Muscle of leg (tissue), 11 donors: ENCODE data around the gene CCND2. TPM values are rescaled to one million over a fixed set of nuclear protein-coding genes. Genes with fewer than 3 reads are reported as not detected.

Experiments
- DNase-seq: peaks from one replicate; pipeline ENCODE4 v3.0.0; 2013
- H3K27ac ChIP-seq: one replicate; pipeline ENCODE4 v1.5.1; 2013; ENCODE audit warnings: mild to moderate bottlenecking, low read length, control low read depth
- H3K27me3 ChIP-seq: one replicate; pipeline ENCODE4 v1.6.1; 2013; ENCODE audit warnings: low read length; ENCODE audit not compliant: control insufficient read depth, insufficient read depth
- H3K36me3 ChIP-seq: one replicate; pipeline ENCODE4 v1.6.1; 2013; ENCODE audit warnings: low read length; ENCODE audit not compliant: control insufficient read depth, insufficient read depth
- H3K4me1 ChIP-seq: one replicate; pipeline ENCODE4 v1.6.1; 2013; ENCODE audit warnings: low read length; ENCODE audit not compliant: control insufficient read depth, insufficient read depth
- H3K4me3 ChIP-seq: one replicate; pipeline ENCODE4 v1.5.1; 2013; ENCODE audit warnings: low read length, control low read depth
- H3K9me3 ChIP-seq: replicated peaks from 2 replicates; pipeline ENCODE4 v1.6.1; 2013; ENCODE audit warnings: low read depth, low read length; ENCODE audit not compliant: control insufficient read depth
- WGBS: methylation state at CpG from one replicate; pipeline ENCODE4 v1.1.5; 2013; ENCODE audit warnings: missing lambda C conversion rate; ENCODE audit not compliant: insufficient coverage; 5-methylcytosine and 5-hydroxymethylcytosine counted together
- polyA plus RNA-seq, 8 donors: library from polyadenylated mRNA; unstranded; fragments of 120-200 nt; gene quantifications; one replicate each; pipeline versions ENCODE4 v1.2.1 to v1.2.3, GENCODE V29; 2013; ENCODE audit warnings: inconsistent platforms in 1 of 8, low replicate concordance in 1 of 8; ENCODE audit not compliant: insufficient read length in 8 of 8, insufficient read depth in 1 of 8
- total RNA-seq: library from RNA; stranded (reverse); fragments of 120-200 nt; gene quantifications from one replicate; pipeline ENCODE4 v1.2.4, GENCODE V29; 2013

Gene CCND2
- total and polyA plus RNA-seq, 9 donors, result 74.7 to 152 (median 105) TPM

- WGBS, result 89% methylated on average over 3 of the region's 8 CpGs
- Histone ChIP-seq H3K4me3 (no peak overlapping the region), H3K27ac (no peak overlapping the region), H3K27me3 (no peaks in the 10 kb centered on the region), H3K9me3 (no peaks in the 10 kb centered on the region), H3K36me3 (peaks cover 64% of the 10 kb centered on the region), H3K4me1 (peaks cover 15% of the 10 kb centered on the region)
- no peak for DNase-seq
These were observed 29.3 kb downstream of the CCND2 start for GRCh38 chr12:4302881-4303280.

DNA sequence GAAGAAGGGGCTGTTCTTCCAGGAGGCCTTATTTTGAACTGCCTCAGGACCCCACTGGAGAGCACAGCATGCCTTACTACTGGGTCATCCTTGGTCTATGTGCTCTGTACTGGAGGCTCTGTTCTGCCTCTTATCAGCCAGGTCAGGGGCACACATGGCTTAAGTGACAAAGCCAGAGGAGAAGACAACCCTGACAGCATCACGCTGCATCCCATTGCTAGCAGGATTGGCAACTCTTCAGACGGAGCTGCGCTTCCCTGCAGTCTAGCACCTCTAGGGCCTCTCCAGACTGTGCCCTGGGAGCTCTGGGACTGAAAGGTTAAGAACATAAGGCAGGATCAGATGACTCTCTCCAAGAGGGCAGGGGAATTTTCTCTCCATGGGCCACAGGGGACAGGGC is 30.2 kb downstream of the CCND2 start:
- Histone ChIP-seq H3K4me1 (peaks cover 19% of the 10 kb centered on the region), H3K27me3 (no peaks in the 10 kb centered on the region), H3K4me3 (no peak overlapping the region), H3K36me3 (peaks cover 60% of the 10 kb centered on the region), H3K9me3 (no peaks in the 10 kb centered on the region), H3K27ac (no peak overlapping the region)
- DNase-seq, result no peak
- WGBS, result 56% methylated on average over 3 of the region's 3 CpGs

- no peaks in the 10 kb centered on the region for H3K27me3 ChIP-seq
- H3K9me3 ChIP-seq, result no peaks in the 10 kb centered on the region
- H3K4me1 ChIP-seq, result peaks cover 19% of the 10 kb centered on the region
- peaks cover 43% of the 10 kb centered on the region for H3K36me3 ChIP-seq
- 14% methylated on average over 24 of the region's 25 CpGs for WGBS
- peak overlapping the region; percentile 15 for H3K4me3 ChIP-seq
- peak overlapping the region; percentile 42 for H3K27ac ChIP-seq
- peak; percentile 79 for DNase-seq
These were observed 34.2 kb downstream of the CCND2 start for GRCh38 chr12:4307593-4308333.

DNA sequence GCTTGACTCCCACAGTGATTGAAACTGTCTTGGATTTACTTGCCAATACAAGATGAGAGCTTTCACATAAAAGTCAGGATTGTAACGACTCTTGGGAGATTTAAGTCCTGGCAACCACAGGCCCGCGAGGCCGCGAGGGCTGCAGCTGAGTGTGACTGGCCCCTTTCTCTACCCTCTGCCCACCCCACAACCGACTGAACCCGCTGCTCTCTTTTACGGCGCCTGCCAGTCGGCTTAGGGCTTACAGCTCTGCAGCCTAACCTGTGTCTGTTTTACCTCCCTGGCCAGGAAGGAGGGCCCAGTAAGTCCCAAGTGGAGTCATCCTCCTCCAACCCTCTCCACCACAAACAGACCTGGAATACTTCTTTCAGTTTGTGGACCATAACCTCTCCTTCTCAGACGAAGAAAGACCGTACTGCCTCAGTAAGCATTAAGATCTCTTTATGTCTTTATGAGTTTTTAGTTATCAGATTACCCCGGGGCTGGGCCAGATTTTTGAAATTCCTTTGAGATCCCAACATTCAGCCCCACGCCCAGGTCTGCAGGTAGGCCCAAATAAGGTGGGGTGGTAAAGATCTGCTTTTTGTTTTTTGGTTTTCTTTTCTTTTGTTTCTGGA is 34.9 kb downstream of the CCND2 start:
- Histone ChIP-seq H3K27me3 (no peaks in the 10 kb centered on the region), H3K27ac (no peak overlapping the region), H3K4me1 (peaks cover 14% of the 10 kb centered on the region), H3K4me3 (no peak overlapping the region), H3K36me3 (peaks cover 36% of the 10 kb centered on the region), H3K9me3 (no peaks in the 10 kb centered on the region)
- WGBS, result 44% methylated on average over 10 of the region's 14 CpGs
- no peak for DNase-seq

DNA sequence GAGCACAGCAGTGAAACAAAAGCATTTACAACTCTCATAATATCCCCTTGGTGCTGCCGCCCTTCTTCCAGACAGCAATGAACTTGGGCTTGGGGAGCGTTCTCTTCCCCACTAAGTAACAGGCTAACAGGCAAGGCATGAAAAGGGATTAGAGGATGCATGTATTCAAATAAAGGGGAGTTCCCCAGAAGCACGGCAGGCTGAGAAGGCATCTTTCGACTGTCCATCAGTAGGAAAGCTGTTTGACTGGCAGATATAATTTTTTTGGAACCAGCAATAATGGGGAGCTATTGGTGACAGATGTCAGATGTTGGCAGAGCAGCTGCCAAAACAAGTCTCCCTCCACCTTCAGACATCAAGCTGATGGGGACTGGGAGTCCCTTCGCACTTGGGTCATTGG is 38.2 kb downstream of the CCND2 start:
- peaks cover 19% of the 10 kb centered on the region for H3K36me3 ChIP-seq
- WGBS, result 80% methylated on average over 1 of the region's 5 CpGs

DNA sequence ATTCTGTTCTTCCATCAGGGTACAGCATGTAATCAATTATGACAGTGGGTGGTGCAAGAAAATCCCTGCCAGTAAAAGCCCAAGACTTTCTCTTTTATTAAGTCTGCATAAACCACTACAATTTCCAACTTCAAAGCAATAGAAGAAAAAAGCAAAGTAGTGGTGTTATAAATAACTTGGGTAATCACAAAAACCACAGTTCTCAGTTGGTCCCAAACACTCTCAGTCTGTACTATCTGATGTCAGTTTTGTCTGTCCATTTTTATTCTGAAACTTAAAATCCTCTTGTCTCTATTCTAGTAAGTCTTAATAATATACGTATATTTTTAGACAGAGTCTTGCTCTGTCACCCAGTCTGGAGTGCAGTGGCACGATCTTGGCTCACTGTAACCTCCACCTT is 38.7 kb downstream of the CCND2 start:
- no peaks in the 10 kb centered on the region for H3K27me3 ChIP-seq
- H3K9me3 ChIP-seq, result no peaks in the 10 kb centered on the region
- no CpG with 5 or more reads among the region's 2 CpGs for WGBS
- H3K4me3 ChIP-seq, result no peak overlapping the region
- peaks cover 17% of the 10 kb centered on the region for H3K36me3 ChIP-seq
- H3K27ac ChIP-seq, result no peak overlapping the region
- H3K4me1 ChIP-seq, result peaks cover 7% of the 10 kb centered on the region
- no peak for DNase-seq

More for the DNA sequence above, 38.2 kb downstream of the CCND2 start:
- no peaks in the 10 kb centered on the region for H3K27me3 ChIP-seq
- H3K9me3 ChIP-seq, result no peaks in the 10 kb centered on the region
- H3K27ac ChIP-seq, result no peak overlapping the region
- peaks cover 7% of the 10 kb centered on the region for H3K4me1 ChIP-seq
- H3K4me3 ChIP-seq, result no peak overlapping the region
- DNase-seq, result no peak

DNA sequence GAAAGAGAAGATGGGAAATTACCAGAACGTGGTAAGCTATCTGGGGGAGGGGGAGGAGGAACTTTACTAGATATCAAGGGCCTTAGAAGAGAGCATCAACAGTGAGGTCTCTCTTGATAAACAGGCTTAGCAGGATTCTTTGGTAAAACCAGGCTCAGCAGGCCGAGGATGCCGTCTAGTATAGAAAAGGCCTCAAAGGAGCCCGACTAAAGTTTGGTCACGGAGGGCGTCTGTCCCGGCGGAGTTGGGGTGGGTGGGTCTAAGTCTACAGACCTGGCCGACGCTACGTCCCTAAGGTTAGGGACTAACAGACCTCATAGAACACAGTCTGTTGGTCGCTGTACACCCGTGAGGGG is 46.9 kb downstream of the CCND2 start:
- DNase-seq, result peak; percentile 19
- Histone ChIP-seq H3K4me1 (peaks cover 8% of the 10 kb centered on the region), H3K27ac (peak overlapping the region; percentile 94), H3K9me3 (no peaks in the 10 kb centered on the region), H3K4me3 (peak overlapping the region; percentile 67), H3K36me3 (no peaks in the 10 kb centered on the region), H3K27me3 (no peaks in the 10 kb centered on the region)
- WGBS, result 0% methylated on average over 13 of the region's 13 CpGs

DNA sequence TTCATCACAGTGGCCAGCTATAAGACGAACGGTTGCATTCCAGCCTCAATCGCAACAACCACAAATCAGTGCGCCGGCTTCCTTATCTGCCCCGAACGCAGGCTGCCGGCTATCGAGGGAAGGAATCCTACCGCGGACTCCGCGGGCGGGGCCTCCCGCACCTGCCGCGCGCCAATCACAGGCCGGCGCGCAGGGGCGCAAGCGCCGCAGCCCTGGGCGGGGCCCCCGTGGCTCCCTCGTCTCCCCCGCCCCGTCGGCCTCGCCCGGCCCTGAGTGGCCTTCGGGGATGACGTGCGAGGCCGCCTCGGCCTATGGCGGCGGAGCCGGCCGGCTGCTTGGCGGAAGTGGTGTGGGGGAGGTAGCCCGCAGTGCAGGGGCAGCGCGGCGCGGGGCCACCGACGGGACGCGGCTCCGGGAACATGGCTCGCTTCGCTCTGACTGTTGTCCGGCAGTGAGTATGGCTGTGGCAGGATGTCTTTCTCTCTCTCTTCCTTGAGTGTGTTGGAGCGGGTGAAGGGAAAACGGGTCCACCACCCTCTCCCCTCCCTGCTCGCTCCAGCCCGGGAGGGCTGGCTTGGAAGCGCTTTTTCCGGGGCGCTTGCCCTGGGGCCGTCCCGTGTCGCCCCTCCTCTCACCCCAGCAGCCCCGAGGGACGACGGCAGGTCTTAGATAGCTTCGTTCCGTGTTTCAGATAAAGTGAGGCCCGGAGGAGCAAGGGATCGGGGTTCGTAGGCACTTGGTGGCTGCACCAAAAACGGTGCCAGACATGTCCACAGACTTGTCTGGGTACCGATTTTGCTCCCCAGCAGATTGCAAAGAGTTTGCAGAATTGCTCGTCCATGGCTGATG is 47.5 kb downstream of the CCND2 start, which contains the start of gene TIGAR:
TSS of gene TIGAR (plus strand) at position 361 of the 849 bp plus-strand sequence. CDS start at position 420, 59 bp downstream.
- peak within 1 kb of the TSS; percentile 67 for H3K4me3 ChIP-seq
- peak within 1 kb of the TSS; percentile 94 for H3K27ac ChIP-seq
- H3K4me1 ChIP-seq, result peaks cover 10% of the 10 kb centered on the region
- peak; percentile 98 for DNase-seq
- no peaks in the 10 kb centered on the region for H3K9me3 ChIP-seq
- H3K27me3 ChIP-seq, result no peaks in the 10 kb centered on the region
- under 1% methylated on average over 66 of the region's 76 CpGs for WGBS
- no peaks in the 10 kb centered on the region for H3K36me3 ChIP-seq

DNA sequence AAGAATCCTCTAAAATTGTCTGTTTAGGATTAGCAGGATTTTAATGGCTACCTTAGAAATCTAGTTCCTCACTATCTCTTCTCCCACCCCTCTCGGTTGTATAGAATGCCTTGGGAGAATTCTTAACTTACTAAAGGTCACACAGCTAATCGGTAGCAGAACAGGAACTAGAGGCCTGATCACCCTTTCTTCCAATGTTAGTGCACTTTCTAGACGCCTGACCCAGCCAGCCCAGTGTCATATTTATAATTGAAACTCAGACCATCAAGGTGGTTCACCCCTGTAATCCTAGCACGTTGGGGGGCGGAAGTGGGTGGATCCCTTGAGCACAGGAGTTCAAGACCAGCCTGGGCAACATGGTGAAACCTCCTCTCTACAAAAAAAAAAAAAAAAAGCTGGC is 49.2 kb downstream of the CCND2 start:
- no peaks in the 10 kb centered on the region for H3K36me3 ChIP-seq
- peaks cover 11% of the 10 kb centered on the region for H3K4me1 ChIP-seq
- no peak for DNase-seq
- no peak overlapping the region for H3K27ac ChIP-seq
- WGBS, result no CpG with 5 or more reads among the region's 5 CpGs
- H3K9me3 ChIP-seq, result no peaks in the 10 kb centered on the region
- no peaks in the 10 kb centered on the region for H3K27me3 ChIP-seq
- no peak overlapping the region for H3K4me3 ChIP-seq
